H1 (cell line): ENCODE data around the gene CCNA2. TPM values are rescaled to one million over a fixed set of nuclear protein-coding genes. Genes with fewer than 3 reads are reported as not detected.

Experiments used
- CTCF ChIA-PET: fragments of 300-600 bp; sonication (Branson Sonifier 250); formaldehyde crosslinking; loops from one replicate; lab custom pipeline; 2021; ENCODE audit not compliant: partially characterized antibody; lab: Charles Lee
- POLR2A ChIA-PET: fragments of 300-600 bp; sonication (Branson Sonifier 250); formaldehyde crosslinking; loops from one replicate; lab custom pipeline; 2021; ENCODE audit warnings: inconsistent platforms; ENCODE audit not compliant: partially characterized antibody; lab: Charles Lee
- DNase-seq, 2 experiments: peaks; one replicate each; pipeline versions ENCODE4 v3.0.0 to v3.0.0-alpha.2; 2010 to 2022; ENCODE audit warnings: low spot score in 2 of 2, low read depth in 1 of 2, mixed read lengths in 1 of 2
- FAIRE-seq: peaks from 2 replicates; lab custom pipeline; 2011; peaks lifted over from hg19 to GRCh38; lab: Jason Lieb, UNC
- H2AFZ ChIP-seq: 2 replicates; pipeline ENCODE4 v1.8.1; 2012; ENCODE audit warnings: low read length, inconsistent platforms
- H2AK5ac ChIP-seq: 2 replicates; pipeline ENCODE4 v1.6.1; 2013; ENCODE audit warnings: low read depth, low read length
- H2BK120ac ChIP-seq: replicated peaks from 2 replicates; pipeline ENCODE3; 2013; ENCODE audit warnings: low read depth, low read length, inconsistent platforms
- H2BK12ac ChIP-seq: 2 replicates; pipeline ENCODE4 v1.6.1; 2013; ENCODE audit warnings: low read depth, low read length
- H2BK15ac ChIP-seq: 2 replicates; pipeline ENCODE4 v1.6.1; 2013; ENCODE audit warnings: low read length
- H2BK20ac ChIP-seq: 2 replicates; pipeline ENCODE4 v1.6.1; 2013; ENCODE audit warnings: low read length
- H2BK5ac ChIP-seq: 2 replicates; pipeline ENCODE4 v1.6.1; 2013; ENCODE audit warnings: low read depth, low read length
- H3K14ac ChIP-seq: 2 replicates; pipeline ENCODE4 v1.6.1; 2013; ENCODE audit warnings: inconsistent platforms; ENCODE audit not compliant: insufficient read length
- H3K18ac ChIP-seq: 2 replicates; pipeline ENCODE4 v1.6.1; 2013; ENCODE audit warnings: low read length; ENCODE audit errors: extremely low read depth
- H3K23ac ChIP-seq: 2 replicates; pipeline ENCODE4 v1.6.1; 2013; ENCODE audit warnings: inconsistent platforms; ENCODE audit not compliant: insufficient read length
- H3K23me2 ChIP-seq: 2 replicates; pipeline ENCODE4 v1.6.1; 2013; ENCODE audit warnings: low read depth, low read length
- H3K27ac ChIP-seq: 2 replicates; pipeline ENCODE4 v1.6.1; 2011; ENCODE audit warnings: low read depth, low read length, inconsistent platforms
- H3K27me3 ChIP-seq, 4 experiments: replicated peaks in 1 of 4; 1 replicate in 1 of 4; 2 replicates in 3 of 4; pipeline versions ENCODE4 v1.6.1 to v1.8.1; 2011 to 2013; ENCODE audit warnings: low read length in 3 of 4, mild to moderate bottlenecking in 3 of 4, inconsistent platforms in 2 of 4, mixed read lengths in 2 of 4, moderate library complexity in 1 of 4; ENCODE audit not compliant: control insufficient read depth in 3 of 4, insufficient read depth in 3 of 4; ENCODE audit errors: extremely low read depth in 1 of 4
- H3K36me3 ChIP-seq, 4 experiments: 2 replicates each; pipeline versions ENCODE4 v1.6.1 to v1.8.1; 2011 to 2013; ENCODE audit warnings: mild to moderate bottlenecking in 4 of 4, low read length in 3 of 4, moderate library complexity in 2 of 4, control low read depth in 1 of 4, inconsistent platforms in 1 of 4; ENCODE audit not compliant: insufficient read depth in 4 of 4, control insufficient read depth in 2 of 4
- H3K4ac ChIP-seq: replicated peaks from 2 replicates; pipeline ENCODE3; 2013; ENCODE audit warnings: low read length, low read depth, mixed read lengths, inconsistent platforms; ENCODE audit not compliant: insufficient read length
- H3K4me1 ChIP-seq, 4 experiments: replicated peaks in 1 of 4; 1 replicate in 1 of 4; 2 replicates in 3 of 4; pipeline versions ENCODE4 v1.6.1 to v1.8.1; 2011 to 2013; ENCODE audit warnings: low read length in 3 of 4, inconsistent platforms in 2 of 4, mixed read lengths in 1 of 4; ENCODE audit not compliant: insufficient read depth in 4 of 4, control insufficient read depth in 3 of 4
- H3K4me2 ChIP-seq, 2 experiments: 2 replicates each; pipeline versions ENCODE4 v1.6.1 to v1.8.1; 2011 to 2013; ENCODE audit warnings: low read depth in 2 of 2, low read length in 2 of 2, control low read depth in 1 of 2, inconsistent platforms in 1 of 2, mild to moderate bottlenecking in 1 of 2; ENCODE audit not compliant: insufficient read depth in 1 of 2
- H3K4me3 ChIP-seq, 4 experiments: fragments of 200-600, 300-600 bp in 1 of 4; sonication (generic), shearing (Covaris generic), sonication (Bioruptor Twin) in 1 of 4; 2 replicates each; pipeline versions ENCODE4 v1.5.1 to v1.8.1; 2011 to 2016; ENCODE audit warnings: low read length in 4 of 4, low read depth in 3 of 4, control low read depth in 2 of 4, inconsistent platforms in 2 of 4, mild to moderate bottlenecking in 2 of 4, mixed read lengths in 1 of 4, moderate library complexity in 1 of 4; ENCODE audit not compliant: insufficient read depth in 2 of 4; ENCODE audit errors: extremely low read depth in 1 of 4
- H3K56ac ChIP-seq: replicated peaks from 2 replicates; pipeline ENCODE3; 2013; ENCODE audit warnings: low read depth, mild to moderate bottlenecking, mixed read lengths, low read length, inconsistent platforms; ENCODE audit not compliant: insufficient read length
- H3K79me1 ChIP-seq: 2 replicates; pipeline ENCODE4 v1.6.1; 2013; ENCODE audit warnings: low read depth, low read length, control low read depth
- H3K79me2 ChIP-seq, 2 experiments: 2 replicates each; pipeline versions ENCODE4 v1.6.1 to v1.8.1; 2012 to 2013; ENCODE audit warnings: low read length in 2 of 2, mild to moderate bottlenecking in 2 of 2, inconsistent platforms in 1 of 2; ENCODE audit not compliant: insufficient read depth in 2 of 2, control insufficient read depth in 1 of 2
- H3K9ac ChIP-seq, 4 experiments: replicated peaks in 1 of 4; 1 replicate in 1 of 4; 2 replicates in 3 of 4; pipeline versions ENCODE4 v1.6.1 to v1.8.1; 2011 to 2013; ENCODE audit warnings: low read depth in 3 of 4, low read length in 3 of 4, control low read depth in 2 of 4, mild to moderate bottlenecking in 2 of 4, moderate library complexity in 2 of 4, inconsistent platforms in 1 of 4; ENCODE audit errors: extremely low read depth in 1 of 4
- H3K9me3 ChIP-seq, 2 experiments: 2 replicates each; pipeline versions ENCODE4 v1.6.1 to v1.8.1; 2012 to 2013; ENCODE audit warnings: mild to moderate bottlenecking in 2 of 2, moderate library complexity in 2 of 2, control low read depth in 1 of 2, inconsistent platforms in 1 of 2, low read depth in 1 of 2, low read length in 1 of 2, mixed read lengths in 1 of 2; ENCODE audit not compliant: insufficient read depth in 2 of 2
- H4K20me1 ChIP-seq, 2 experiments: replicated peaks in 1 of 2; 2 replicates each; pipeline versions ENCODE3 to v1.8.1; 2011 to 2013; ENCODE audit warnings: inconsistent platforms in 2 of 2, low read length in 2 of 2, mild to moderate bottlenecking in 1 of 2; ENCODE audit not compliant: insufficient read depth in 2 of 2, control insufficient read depth in 1 of 2
- H4K5ac ChIP-seq: 2 replicates; pipeline ENCODE4 v1.6.1; 2013; ENCODE audit warnings: low read length, low read depth, mixed read lengths, inconsistent platforms; ENCODE audit not compliant: insufficient read length
- H4K8ac ChIP-seq: 2 replicates; pipeline ENCODE4 v1.8.0; 2013; ENCODE audit warnings: mild to moderate bottlenecking, moderate library complexity, low read length, inconsistent platforms; ENCODE audit not compliant: insufficient read depth; ENCODE audit errors: extremely low read depth
- H4K91ac ChIP-seq: replicated peaks from 2 replicates; pipeline ENCODE3; 2013; ENCODE audit warnings: low read length, mixed read lengths, inconsistent platforms; ENCODE audit not compliant: insufficient read length
- BACH1 ChIP-seq: IDR thresholded peaks from 2 replicates; pipeline ENCODE4 v1.6.1; 2012; ENCODE audit warnings: low read length, improper control_type of control experiment
- CEBPB ChIP-seq: IDR thresholded peaks from 2 replicates; pipeline ENCODE4 v1.6.1; 2012; ENCODE audit warnings: low read depth, low read length
- CTBP2 ChIP-seq: IDR thresholded peaks from 2 replicates; pipeline ENCODE4 v1.7.0; 2011; ENCODE audit warnings: borderline replicate concordance, mild to moderate bottlenecking, moderate library complexity, mixed read lengths, low read length; ENCODE audit not compliant: insufficient read depth, insufficient read length
- EGR1 ChIP-seq: IDR thresholded peaks from 2 replicates; pipeline ENCODE4 v1.6.1; 2011; ENCODE audit warnings: low read depth, low read length, borderline replicate concordance
- GABPA ChIP-seq: IDR thresholded peaks from 2 replicates; pipeline ENCODE4 v1.6.1; 2011; ENCODE audit warnings: mild to moderate bottlenecking, low read length, moderate library complexity, borderline replicate concordance; ENCODE audit not compliant: insufficient read depth
- JUND ChIP-seq: IDR thresholded peaks from 2 replicates; pipeline ENCODE4 v1.6.1; 2011; ENCODE audit warnings: mild to moderate bottlenecking, improper control_type of control experiment, low read length
- RFX5 ChIP-seq: IDR thresholded peaks from 2 replicates; pipeline ENCODE4 v1.6.1; 2011; ENCODE audit warnings: low read depth, low read length, improper control_type of control experiment, borderline replicate concordance
- SIRT6 ChIP-seq: IDR thresholded peaks from one replicate; pipeline ENCODE4 v1.7.1; 2012; ENCODE audit warnings: low read length, inconsistent platforms
- SP2 ChIP-seq: IDR thresholded peaks from 2 replicates; pipeline ENCODE4 v1.6.1; 2012; ENCODE audit warnings: mild to moderate bottlenecking, low read length, inconsistent platforms
- SRF ChIP-seq: IDR thresholded peaks from 2 replicates; pipeline ENCODE4 v1.6.1; 2011; ENCODE audit warnings: mild to moderate bottlenecking, low read depth, low read length, moderate library complexity
- SUZ12 ChIP-seq: fragments of 200-600 bp; sonication (generic); IDR thresholded peaks from 2 replicates; pipeline ENCODE4 v1.6.1; 2012; ENCODE audit warnings: mild to moderate bottlenecking, inconsistent platforms, low read length, moderate library complexity, mixed read lengths
- TAF7 ChIP-seq: optimal IDR thresholded peaks from 2 replicates; pipeline ENCODE3; 2011; ENCODE audit warnings: low read depth, mild to moderate bottlenecking, inconsistent platforms, low read length, moderate library complexity, borderline replicate concordance
- WGBS, 2 experiments: shearing (Covaris generic) in 1 of 2; methylation state at CpG; one replicate each; pipeline versions ENCODE4 v1.1.6 to v1.1.7; 2013 to 2015; ENCODE audit warnings: low lambda C conversion rate in 2 of 2, mixed read lengths in 2 of 2, inconsistent platforms in 1 of 2, low coverage in 1 of 2, missing lambda C conversion rate in 1 of 2; ENCODE audit not compliant: insufficient replicate concordance in 2 of 2, insufficient coverage in 1 of 2, insufficient read length in 1 of 2; ENCODE audit errors: extremely low coverage in 1 of 2, missing lambda C conversion rate in 1 of 2; 5-methylcytosine and 5-hydroxymethylcytosine counted together
- polyA plus RNA-seq, 7 experiments: library from polyadenylated mRNA; depleted of rRNA in 3 of 7; stranded (reverse) in 5 of 7; unstranded in 2 of 7; fragments of >200 nt in 5 of 7; fragments of 200-250 nt in 2 of 7; gene quantifications; 1 replicate in 5 of 7; 2 replicates in 1 of 7; 4 replicates in 1 of 7; pipeline versions ENCODE4 v1.2.1 to v1.2.3, GENCODE V29; 2011 to 2013; ENCODE audit warnings: missing spikeins in 2 of 7, mixed read lengths in 2 of 7
- total RNA-seq: library from RNA; stranded (reverse); fragmentation: NEBNext Ultra II Directional; extraction: Animal tissue kit (Norgen Biotek cat#: 25700); gene quantifications from 2 replicates; pipeline ENCODE4 v1.2.1, GENCODE V29; 2021
- TF ChIP-seq, protein P1 (sequence below): IDR thresholded peaks from 2 replicates; pipeline ENCODE4 v1.6.1; 2012; ENCODE audit warnings: inconsistent platforms

The CCNA2 gene
- total and polyA plus RNA-seq, 2 of the 8 experiments (the other 6 are each of a cell fraction or from before 2014, with no cell fraction given), result 42.1 to 98.6 TPM

DNA sequence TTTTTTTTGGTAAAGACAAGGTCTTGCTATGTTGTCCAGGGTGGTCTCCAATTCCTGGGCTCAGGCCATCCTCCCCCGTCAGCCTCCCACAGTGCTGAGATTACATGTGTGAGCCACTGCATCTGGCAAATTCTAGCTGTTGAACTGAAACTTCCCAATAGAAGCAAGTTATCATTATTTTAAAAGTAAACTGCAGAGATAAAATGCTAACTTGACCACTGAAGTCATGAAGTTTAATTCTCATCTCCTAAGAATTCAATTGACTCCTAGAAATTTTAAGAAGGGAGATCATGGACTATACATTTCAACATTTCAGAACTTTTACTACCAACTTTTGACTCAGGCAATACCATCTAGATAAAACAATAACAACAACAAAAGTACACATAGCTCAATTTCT lies 34.2 kb downstream of the CCNA2 start:
- Histone ChIP-seq H3K9ac (no peak overlapping the region), H3K4ac (no peak overlapping the region), H3K23me2 (peaks cover 2% of the 10 kb centered on the region; the same call in 1 of the 2 replicates), H3K9me3 (no peaks in the 10 kb centered on the region), H3K23ac (no peak overlapping the region), H3K27me3 (peaks cover 0 to 1% (median 0%) of the 10 kb centered on the region in 4 experiments; a peak in 1 of 7 replicates), H4K91ac (no peak overlapping the region), H2BK5ac (no peak overlapping the region), H3K4me2 (no peak overlapping the region), H3K14ac (no peak overlapping the region), H4K8ac (no peak overlapping the region), H2BK120ac (no peak overlapping the region), H2AK5ac (no peak overlapping the region), H3K79me2 (no peaks in the 10 kb centered on the region), H3K18ac (no peak overlapping the region), H4K20me1 (no peaks in the 10 kb centered on the region), H3K36me3 (no peaks in the 10 kb centered on the region), H2AFZ (no peak overlapping the region), H3K27ac (no peak overlapping the region), H2BK12ac (no peak overlapping the region), H4K5ac (no peak overlapping the region), H2BK15ac (no peak overlapping the region), H2BK20ac (no peak overlapping the region), H3K79me1 (no peaks in the 10 kb centered on the region), H3K56ac (no peak overlapping the region), H3K4me1 (peaks cover 0 to 5% (median 0%) of the 10 kb centered on the region in 4 experiments; a peak in 2 of 7 replicates), H3K4me3 (no peak overlapping the region)
- 100% methylated on average over 1 of the region's 1 CpG; no CpG with 5 or more reads in 1 of the 2 experiments for WGBS, 2 experiments
- POLR2A ChIA-PET, result interaction anchor here (1.3 to 1.8 kb wide), 2 partner anchors 12 to 24 kb away, joined by 4 to 6 read pairs; partner anchors contain the start of gene EXOSC9
- CTCF ChIA-PET, result interaction anchor here (0.9 to 1.0 kb wide), 2 partner anchors 23 to 104 kb away, joined by 3 read pairs; no protein-coding TSS in a partner anchor
- TF ChIP-seq, protein P1, sequence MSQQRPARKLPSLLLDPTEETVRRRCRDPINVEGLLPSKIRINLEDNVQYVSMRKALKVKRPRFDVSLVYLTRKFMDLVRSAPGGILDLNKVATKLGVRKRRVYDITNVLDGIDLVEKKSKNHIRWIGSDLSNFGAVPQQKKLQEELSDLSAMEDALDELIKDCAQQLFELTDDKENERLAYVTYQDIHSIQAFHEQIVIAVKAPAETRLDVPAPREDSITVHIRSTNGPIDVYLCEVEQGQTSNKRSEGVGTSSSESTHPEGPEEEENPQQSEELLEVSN, result no peak
- TF ChIP-seq RFX5 (no peak), SUZ12 (no peak), TAF7 (no peak), EGR1 (no peak), SP2 (no peak), CTBP2 (no peak), SIRT6 (no peak), SRF (no peak), BACH1 (no peak), JUND (no peak), GABPA (no peak), CEBPB (no peak)
- DNase-seq (no peak), FAIRE-seq (no peak)
